Activated CD4-positive, alpha-beta T cell treated with anti-CD3 and anti-CD28 coated beads for 1 hour (primary cell): ENCODE measurements around the gene USP11.

Source experiments
- DNase-seq: peaks from one replicate; pipeline ENCODE4 v3.0.0-alpha.2; 2020

Gene USP11

GRCh38 chrX:47226071-47226470 lies 6.7 kb upstream of the USP11 start:
- DNase-seq = no peak

- DNase-seq = no peak
Observed at GRCh38 chrX:47226531-47227333, 6.1 kb upstream of the USP11 start.

GRCh38 chrX:47227334-47227583 lies 5.5 kb upstream of the USP11 start:
- DNase-seq = no peak

GRCh38 chrX:47228550-47229270 lies 4.1 kb upstream of the USP11 start:
- no peak for DNase-seq

- no peak for DNase-seq
Observed at GRCh38 chrX:47229427-47229826, 3.4 kb upstream of the USP11 start.

GRCh38 chrX:47230136-47230868 lies 2.5 kb upstream of the USP11 start:
- DNase-seq = no peak

- DNase-seq = no peak
Observed at GRCh38 chrX:47231167-47231566, 1.6 kb upstream of the USP11 start.

GRCh38 chrX:47232197-47232802 lies 509 bp upstream of the USP11 start:
- no peak for DNase-seq

- DNase-seq = peak; percentile 90
Observed at GRCh38 chrX:47233333-47234113, 714 bp downstream of the USP11 start.

GRCh38 chrX:47234583-47234982 lies 1.8 kb downstream of the USP11 start:
- DNase-seq = no peak

- DNase-seq = no peak
Observed at GRCh38 chrX:47235691-47236103, 2.9 kb downstream of the USP11 start.

- no peak for DNase-seq
Observed at GRCh38 chrX:47239199-47239598, 6.4 kb downstream of the USP11 start.

GRCh38 chrX:47239898-47240545 lies 7.2 kb downstream of the USP11 start:
- DNase-seq = no peak

GRCh38 chrX:47240619-47241018 lies 7.8 kb downstream of the USP11 start:
- DNase-seq = no peak

- DNase-seq = no peak
Observed at GRCh38 chrX:47241201-47242011, 8.6 kb downstream of the USP11 start.

GRCh38 chrX:47242321-47242720 lies 9.5 kb downstream of the USP11 start:
- no peak for DNase-seq

GRCh38 chrX:47243351-47243750 lies 10.5 kb downstream of the USP11 start:
- DNase-seq = no peak

GRCh38 chrX:47244676-47245075 lies 11.9 kb downstream of the USP11 start:
- DNase-seq = no peak

GRCh38 chrX:47245156-47245555 lies 12.3 kb downstream of the USP11 start:
- no peak for DNase-seq

GRCh38 chrX:47247206-47247998 lies 14.6 kb downstream of the USP11 start:
- no peak for DNase-seq

GRCh38 chrX:47247999-47248320 lies 15.2 kb downstream of the USP11 start:
- no peak for DNase-seq
